ENCODE results near the gene EN2. TPM values are rescaled to one million over a fixed set of nuclear protein-coding genes. Genes with fewer than 3 reads are reported as not detected.

Gene EN2
- total and polyA plus RNA-seq, 2 of the 4 experiments (the other 2 are of a cell fraction) = not detected

DNA sequence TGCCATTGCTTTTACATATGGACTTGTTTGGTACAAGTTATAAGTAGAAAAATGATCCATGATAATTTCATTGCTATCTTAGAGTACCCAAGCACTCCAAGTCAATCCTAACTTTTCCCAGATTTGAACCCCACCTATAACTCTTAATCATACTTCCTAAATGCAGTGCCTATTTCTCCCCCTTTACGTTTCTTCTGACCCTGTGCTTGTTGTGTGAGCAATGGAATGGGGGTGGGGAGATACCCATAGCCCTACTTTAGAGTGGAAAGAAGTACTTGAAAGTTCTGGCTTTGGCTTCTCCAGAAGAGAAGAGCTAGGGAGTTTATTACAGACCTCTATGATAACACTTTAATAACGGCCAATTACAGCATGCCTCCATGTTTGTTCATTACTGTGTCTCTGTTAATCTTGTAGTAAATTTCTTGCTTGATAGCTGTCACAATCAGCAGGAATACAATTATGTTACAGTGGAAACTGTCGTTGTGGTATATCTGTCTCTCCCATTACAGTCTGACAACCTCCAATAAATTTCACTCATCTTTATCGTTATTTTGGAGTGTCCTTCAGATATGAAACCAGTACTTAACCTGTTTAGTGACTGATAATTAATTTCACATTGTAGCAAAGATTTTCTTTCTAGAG lies 54.4 kb downstream of the EN2 start:
- H2BK120ac ChIP-seq (ENCODE audit: low read depth, low read length) = no peak overlapping the region
- H2AK5ac ChIP-seq (ENCODE audit: low read depth, low read length) = no peak overlapping the region
- no peaks in the 10 kb centered on the region for H3K9me1 ChIP-seq (ENCODE audit: insufficient read depth, low read length)
- H4K91ac ChIP-seq (ENCODE audit: insufficient read depth, low read depth, low read length) = no peak overlapping the region
- no peak overlapping the region for H2BK15ac ChIP-seq (ENCODE audit: low read depth, low read length)
- dilution Hi-C loops (cut with HindIII; ENCODE audit: low sequenced_read_pairs, unreplicated experiment) (no loop called here), in situ Hi-C loops (cut with MboI; ENCODE audit: low sequenced_read_pairs) (no loop called here), intact Hi-C loops (cut with micrococcal nuclease) (no loop called here)
- no peak overlapping the region for H3K4me2 ChIP-seq (ENCODE audit: low read depth, low read length)
- H2BK20ac ChIP-seq (ENCODE audit: low read depth, low read length) = no peak overlapping the region
- no peak overlapping the region for H2AK9ac ChIP-seq (replicated peaks; ENCODE audit: low read depth, low read length, poor library complexity)
- no peaks in the 10 kb centered on the region; the same call in 1 of the 2 replicates for H3K9me3 ChIP-seq (ENCODE audit: control insufficient read depth, insufficient read depth, low read length)
- no peak overlapping the region for H4K5ac ChIP-seq (ENCODE audit: low read depth, low read length)
- no peak overlapping the region for H4K8ac ChIP-seq (ENCODE audit: low read depth in 2 of 2, low read length in 2 of 2)
- DNase-seq = no peak
- no peak for TF ChIP-seq POLR2A (IDR thresholded peaks at IDR 0.05; ENCODE audit: low read depth, low read length)
- no peak for TF ChIP-seq MXI1 (IDR thresholded peaks at IDR 0.05; ENCODE audit: borderline replicate concordance, low read depth, low read length)
- TF ChIP-seq RCOR1 (IDR thresholded peaks at IDR 0.05; ENCODE audit: insufficient replicate concordance, low read length) = no peak
- no peak overlapping the region for H3K9ac ChIP-seq (ENCODE audit: low read depth, low read length)
- no peak overlapping the region for H2BK5ac ChIP-seq (ENCODE audit: low read depth, low read length, poor library complexity, severe bottlenecking)
- no peak overlapping the region for H3K27ac ChIP-seq (ENCODE audit: insufficient read depth, low read length)
- no peaks in the 10 kb centered on the region for H3K4me1 ChIP-seq (ENCODE audit: control insufficient read depth, insufficient read depth, low read length)
- WGBS, 2 experiments (ENCODE audit: extremely low coverage in 2 of 2, insufficient read length in 1 of 2) = no CpG with 5 or more reads among the region's 4 CpGs
- no peak overlapping the region for H3K18ac ChIP-seq (ENCODE audit: low read depth, low read length)
- CTCF ChIA-PET = no interaction called here
- H3K27me3 ChIP-seq (ENCODE audit: control insufficient read depth, insufficient read depth, low read length) = peaks cover 39% of the 10 kb centered on the region
- POLR2A ChIA-PET (ENCODE audit: unreplicated experiment) = no interaction called here
- H3K4me3 ChIP-seq (ENCODE audit: insufficient read depth, low read depth, low read length) = no peak overlapping the region
- no TSS peak for BruUV-seq (replicated peaks)
- ATAC-seq (ENCODE audit: low read depth) = no peak
- no peaks in the 10 kb centered on the region for H4K20me1 ChIP-seq (ENCODE audit: insufficient read depth, low read length)
- no peak overlapping the region for H2AFZ ChIP-seq (replicated peaks; ENCODE audit: low read length, poor library complexity)
- no peak overlapping the region for H3K56ac ChIP-seq (ENCODE audit: extremely low read depth, insufficient read depth, low read length)
- no peak overlapping the region for H3K23ac ChIP-seq (ENCODE audit: low read depth, low read length)
- no peaks in the 10 kb centered on the region for H3K36me3 ChIP-seq (ENCODE audit: control insufficient read depth, insufficient read depth, low read length)
- H3K4ac ChIP-seq (ENCODE audit: low read depth, low read length) = no peak overlapping the region
- no peaks in the 10 kb centered on the region for H3K79me1 ChIP-seq (ENCODE audit: low read depth in 1 of 2, low read length in 2 of 2)
- H3K14ac ChIP-seq (replicated peaks; ENCODE audit: low read depth, low read length) = no peak overlapping the region
